ENCODE measurements around the gene SUSD3.

The SUSD3 gene

DNA sequence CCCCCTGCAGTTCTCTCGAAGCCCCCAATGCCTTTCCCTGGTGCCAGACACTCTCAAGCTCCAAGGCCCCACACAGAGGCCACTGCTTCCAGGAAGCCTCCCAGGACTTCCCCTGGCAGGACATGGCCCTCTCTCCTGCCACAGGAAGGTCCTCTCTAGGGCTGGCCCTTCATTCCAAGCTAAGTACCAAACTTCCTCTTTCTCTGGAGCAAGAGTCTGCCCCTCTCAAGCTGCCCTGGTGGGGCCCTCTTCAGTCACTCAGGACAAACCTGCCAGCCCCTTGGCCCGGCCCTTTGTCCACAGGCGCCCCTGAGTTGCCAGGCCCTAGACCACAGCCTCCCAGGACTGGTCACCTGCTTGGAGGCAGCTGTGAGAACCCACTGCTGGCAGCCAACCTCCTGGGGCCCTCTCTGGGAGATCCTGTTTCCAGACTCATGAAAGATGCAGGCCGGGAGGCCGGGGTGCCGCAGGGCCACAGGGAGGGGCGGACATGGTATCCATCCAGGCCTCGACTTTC is 69.0 kb downstream of the SUSD3 start:
- no peak for DNase-seq

DNA sequence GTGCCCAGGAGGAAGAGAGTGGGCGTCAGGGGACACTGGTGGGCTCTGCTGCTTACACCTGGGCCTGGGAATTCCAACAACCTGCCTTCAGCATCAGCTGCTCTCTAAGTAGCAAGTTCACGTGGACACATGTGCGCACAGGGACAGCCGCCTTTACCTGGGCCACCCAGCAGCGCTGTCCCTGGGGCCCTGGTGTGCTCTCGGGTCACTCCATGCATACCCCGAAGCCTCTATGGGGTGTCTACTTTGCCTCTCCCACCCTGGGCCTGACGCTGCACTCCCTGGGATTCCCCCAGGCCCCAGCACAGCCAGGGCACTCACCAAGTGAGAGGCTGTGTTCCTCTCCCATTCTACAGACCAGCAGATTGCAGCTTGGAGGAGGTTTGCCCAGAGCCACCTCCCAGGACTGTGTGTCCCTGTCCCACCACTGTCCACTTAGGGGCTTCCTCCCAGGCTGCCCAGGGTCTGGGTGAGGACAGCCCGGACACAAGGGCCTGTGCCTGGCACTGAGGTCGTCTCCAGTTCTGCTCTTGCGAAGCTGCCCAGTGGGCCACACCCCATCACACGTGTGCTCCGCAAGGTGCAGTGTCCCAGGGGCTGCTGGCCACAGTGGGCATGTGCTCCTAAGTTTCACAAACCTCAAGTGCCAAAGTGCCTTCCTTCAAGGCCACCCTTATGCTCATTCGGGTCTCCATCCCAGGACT is 69.7 kb downstream of the SUSD3 start:
- no peak for DNase-seq

DNA sequence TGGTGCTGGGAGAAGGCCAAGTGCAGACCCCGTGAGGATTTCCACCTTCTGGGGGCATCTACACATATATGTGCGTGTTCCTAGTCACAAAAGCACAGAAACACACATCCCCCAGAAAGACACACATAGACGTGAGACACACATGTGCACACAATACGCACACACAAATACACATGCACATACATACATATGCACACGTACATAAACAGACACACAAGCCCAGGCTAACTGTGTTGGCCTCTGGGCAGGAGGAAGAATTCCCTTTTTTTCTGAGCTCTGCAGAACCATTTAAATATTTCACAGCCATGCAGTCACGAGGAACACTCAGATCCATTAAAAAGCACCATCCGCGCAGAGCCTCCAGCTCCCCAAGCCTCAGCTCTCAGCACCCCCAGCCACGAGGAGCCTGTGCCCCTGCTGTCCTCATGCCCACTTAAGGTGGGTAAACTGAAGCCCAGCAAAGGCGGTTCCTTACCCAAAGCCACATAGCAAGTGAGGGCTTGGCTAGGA is 70.3 kb downstream of the SUSD3 start:
- no peak for DNase-seq

DNA sequence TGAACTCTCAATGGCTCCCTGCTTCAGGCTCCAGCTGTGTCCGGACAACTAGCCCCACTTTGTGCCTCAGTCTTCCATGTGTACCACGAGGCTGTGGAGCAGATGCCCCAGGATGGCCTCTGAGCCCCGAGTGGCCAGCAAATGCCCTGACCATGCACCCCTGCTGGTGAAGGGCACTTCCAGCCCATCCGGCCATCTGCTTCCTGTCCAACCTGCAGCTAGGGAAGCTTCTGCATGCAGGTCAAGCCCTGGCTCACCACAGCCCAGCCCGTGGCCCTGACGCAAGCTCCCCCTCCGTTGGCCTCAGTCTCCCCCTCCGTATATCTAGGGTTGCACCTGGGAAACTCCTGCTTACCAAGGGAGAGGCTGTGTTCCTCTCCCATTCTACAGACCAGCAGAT is 70.8 kb downstream of the SUSD3 start:
- no peak for DNase-seq

DNA sequence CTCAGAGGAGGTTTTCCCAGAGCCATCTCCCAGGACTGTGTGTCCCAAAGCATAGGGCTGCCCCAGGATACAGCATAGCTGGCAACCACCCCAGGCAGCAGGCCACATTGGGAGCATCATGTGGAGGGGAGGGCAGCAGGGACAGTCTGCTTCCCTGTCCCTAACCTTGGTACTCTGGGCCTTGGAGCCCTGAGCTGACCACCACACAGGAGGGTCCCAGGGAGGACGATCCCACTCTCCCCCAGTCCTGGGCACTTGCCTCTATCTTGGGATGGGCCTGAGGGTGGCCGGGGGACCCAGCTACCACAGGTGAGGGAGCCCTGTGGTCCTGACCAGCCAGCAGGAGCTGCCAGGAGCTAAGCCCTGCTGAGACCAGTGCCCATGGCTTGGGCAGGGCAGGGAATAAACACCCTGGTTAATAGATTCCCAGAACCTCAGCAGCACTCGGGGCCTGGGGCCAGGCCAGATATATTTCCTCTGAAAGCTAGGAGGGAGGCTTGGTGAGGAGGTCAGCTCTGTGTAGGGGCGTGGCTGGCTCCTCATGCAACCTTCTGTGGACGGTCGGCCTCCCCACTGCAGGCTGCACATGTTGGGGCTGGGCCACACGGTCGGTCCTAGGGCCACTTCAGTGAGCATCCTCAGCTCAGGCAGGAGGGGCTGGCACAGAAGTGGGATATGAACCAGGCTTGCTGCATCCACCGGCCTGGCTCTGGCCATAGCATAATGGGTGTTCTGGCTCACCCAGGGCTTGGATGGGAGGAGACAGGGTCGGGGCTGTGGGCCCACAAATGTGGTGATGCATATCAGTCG is 71.4 kb downstream of the SUSD3 start:
- DNase-seq, result no peak

DNA sequence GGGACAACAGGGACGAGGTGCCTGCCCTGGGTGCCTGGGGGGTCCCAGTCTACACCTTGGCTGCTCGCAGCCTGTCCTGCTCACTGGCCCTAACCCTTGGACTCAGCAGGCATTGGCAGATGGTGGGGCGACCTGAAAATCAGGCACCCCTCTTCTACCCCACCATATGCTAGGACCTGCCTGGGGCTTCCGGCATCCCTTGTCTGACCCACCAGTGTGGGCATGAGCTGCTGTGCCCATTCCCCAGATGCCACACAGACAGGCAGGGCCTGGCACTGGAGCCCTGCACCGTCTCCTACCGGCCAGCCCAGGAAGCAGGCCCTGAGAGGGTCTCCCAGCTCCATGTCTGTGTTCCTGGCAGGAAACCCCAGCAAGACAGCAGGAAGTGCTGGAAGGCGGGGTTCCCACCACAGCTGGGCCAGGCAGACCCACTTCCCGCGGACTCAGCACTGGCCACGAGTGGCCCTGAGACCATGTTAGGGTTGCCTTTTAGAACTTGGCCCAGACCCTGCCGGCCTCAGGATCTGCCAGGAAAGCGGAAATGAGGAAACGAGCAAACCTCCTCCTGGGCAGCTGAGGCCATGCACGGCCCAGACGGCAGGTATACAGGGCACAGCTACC is 72.5 kb downstream of the SUSD3 start:
- DNase-seq, result no peak

DNA sequence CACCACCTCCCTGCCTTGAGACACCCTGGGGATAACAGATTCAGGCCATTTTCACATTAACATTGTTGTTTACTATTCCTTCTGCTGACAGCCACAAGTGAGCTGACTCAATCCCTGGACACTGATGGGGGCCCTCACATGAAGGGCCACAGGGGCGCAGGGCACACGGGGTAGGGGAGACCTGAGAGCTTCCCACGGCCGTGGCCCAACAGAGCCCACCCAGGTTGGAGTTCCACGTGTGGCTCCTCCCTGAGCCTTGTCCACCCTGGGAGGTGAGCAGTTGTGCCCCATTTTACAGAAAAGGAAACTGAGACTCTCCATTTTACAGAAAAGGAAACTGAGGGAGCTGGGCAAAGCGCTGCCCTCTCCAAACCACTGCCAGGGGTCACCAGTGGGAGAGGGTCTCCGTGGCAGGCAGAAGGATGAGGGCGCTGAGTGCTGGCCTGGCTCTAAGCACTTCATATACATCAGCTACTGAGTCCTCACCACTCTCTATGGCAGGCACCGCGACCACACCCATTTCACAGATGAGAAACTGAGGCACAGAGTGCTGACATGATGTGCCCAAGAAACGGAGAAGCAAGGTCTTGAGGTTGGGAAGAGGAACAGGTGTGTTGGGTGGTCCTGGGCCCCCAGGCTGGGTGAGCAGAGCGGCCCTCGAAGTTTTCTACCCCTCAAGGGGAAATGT is 73.2 kb downstream of the SUSD3 start:
- no peak for DNase-seq

DNA sequence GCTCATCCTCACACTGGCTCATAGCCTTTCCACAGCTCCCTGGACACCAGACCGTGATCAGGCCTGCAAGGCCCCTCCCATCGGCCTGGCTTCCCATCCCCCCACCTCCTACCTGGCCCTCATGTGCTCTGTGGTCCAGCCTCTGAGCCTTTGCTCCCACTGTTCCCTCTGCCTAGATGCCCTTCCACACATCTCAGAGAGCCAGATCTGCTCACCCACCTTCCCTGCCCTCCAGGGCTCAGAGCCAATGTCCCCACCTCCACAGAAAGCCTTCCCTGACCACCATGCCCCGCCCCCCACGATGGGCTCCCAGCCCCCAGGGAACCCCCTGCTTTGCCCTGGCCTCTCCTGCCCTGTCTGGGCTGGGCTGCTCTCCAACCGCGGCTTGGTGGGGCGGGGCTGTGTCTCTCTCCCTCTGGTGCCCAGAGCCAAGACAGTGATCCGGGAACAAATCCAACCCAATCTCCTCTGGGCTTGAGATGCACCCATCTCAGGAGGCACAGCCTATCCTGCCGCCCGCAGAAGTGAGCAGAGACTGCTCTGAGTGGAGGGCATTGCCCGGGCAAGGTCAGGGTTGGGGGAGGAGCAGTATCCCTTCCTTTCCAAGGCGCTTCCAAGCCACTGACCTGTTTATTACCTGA is 73.9 kb downstream of the SUSD3 start:
- no peak for DNase-seq

DNA sequence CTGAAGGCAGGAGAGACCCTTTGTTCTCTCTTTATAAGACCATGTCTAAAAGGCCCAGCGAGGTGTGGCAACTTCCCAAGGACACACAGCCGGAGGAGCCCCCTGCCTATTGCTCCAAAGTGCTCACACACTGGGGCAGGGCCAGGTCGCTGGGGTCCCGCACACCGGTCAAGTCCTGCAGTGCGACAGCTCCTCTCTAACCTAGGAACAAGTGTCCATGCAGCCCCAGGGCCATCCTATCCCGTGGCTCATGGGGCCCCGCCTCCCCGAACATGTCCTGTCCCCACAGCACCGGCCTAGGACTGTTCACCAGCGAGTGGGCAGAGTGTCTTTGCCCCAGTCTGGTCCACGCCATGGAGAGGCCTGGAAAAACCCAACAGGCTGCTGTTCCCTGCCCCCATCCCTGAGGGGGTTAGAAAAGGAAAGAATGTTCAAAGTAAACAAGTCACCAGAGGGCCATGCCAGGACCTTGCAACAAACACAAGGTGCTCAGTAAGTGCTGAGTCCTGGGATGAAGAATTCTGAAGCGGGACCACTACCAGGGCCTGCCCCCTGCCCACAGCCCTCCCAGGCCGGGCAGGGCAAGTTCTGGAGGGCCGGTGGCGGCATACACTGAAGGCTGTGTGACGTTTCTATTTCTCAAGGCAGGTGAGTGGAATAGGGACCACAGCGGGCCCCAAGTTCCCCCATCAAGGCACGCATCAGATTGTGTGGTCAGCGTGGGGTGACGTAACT is 74.6 kb downstream of the SUSD3 start:
- no peak for DNase-seq

DNA sequence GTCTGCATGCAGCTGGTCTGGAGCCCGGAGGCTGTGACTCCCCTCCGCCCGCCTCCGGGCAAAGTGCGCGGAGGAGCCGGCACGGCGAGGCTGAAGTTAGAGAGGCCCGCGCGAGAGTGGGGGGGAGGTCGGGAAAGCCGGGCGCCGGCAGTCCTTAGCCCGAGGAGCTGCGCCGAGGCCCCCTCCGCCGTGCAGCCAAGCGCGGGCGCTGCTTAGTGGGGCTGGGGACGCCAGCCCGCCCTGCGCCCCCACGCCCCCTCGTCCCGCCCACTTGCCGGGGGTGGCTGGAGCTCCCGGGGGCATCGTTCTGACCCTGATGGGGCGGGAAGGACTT is 75.1 kb downstream of the SUSD3 start:
- peak in 2 of 3 experiments; percentile 80 for DNase-seq

DNA sequence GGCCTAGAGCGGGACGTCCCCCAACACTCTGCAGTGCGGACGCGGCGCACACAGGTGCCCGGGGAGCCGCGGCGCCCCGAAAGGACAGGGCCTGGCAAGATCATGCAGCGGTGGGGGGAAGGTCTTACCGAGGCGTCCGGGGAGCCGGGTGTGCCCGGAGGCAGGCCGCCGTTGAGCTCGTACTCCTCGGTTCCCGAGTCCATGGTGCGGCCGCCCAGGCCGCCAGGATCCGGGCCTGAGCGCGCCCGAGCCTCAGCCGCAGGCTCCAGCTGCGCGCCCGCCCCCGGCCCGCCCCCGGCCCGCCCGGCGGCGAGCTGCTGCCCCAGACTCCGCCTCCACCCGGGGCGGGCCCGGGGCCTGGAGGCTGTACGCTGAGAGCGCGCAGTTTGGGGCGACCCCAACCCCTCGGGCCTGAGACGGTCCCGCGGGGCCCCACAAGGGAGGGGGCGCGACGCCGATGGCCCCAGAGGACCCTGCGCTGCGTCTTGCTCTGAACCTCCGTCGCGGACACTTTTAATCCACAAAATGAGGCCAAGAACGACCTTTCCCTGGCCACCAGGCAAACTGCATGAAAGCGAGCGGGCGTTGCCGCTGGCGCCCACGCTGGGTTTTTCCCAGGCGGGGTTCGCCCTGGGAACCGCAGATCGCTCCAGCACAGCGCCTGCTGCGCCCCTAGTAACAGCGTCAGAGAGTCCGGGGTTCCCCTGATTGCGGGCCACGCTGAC is 75.7 kb downstream of the SUSD3 start, which contains the start of gene NINJ1:
Gene NINJ1 (minus strand): TSS at position 237 of the 725 bp plus-strand sequence. CDS start 34 bp downstream, at position 203.
- peak; percentile 59 to 93 (median 90) for DNase-seq
